HEK293 (cell line): Measurements from ENCODE around the gene SZRD1.

Source experiments
- CTCF ChIA-PET: fragments of 350-600 bp; formaldehyde crosslinking; extraction: SDS; loops from one replicate; lab custom pipeline; 2021; ENCODE audit warnings: antibody characterized with exemption; lab: Yijun Ruan, JAX
- POLR2A ChIA-PET: fragments of 300-600 bp; formaldehyde crosslinking; extraction: SDS; loops from one replicate; lab custom pipeline; 2020; ENCODE audit warnings: antibody characterized with exemption, inconsistent platforms; lab: Yijun Ruan, JAX
- H3K27ac ChIP-seq: fragments of 200-500 bp; sonication (Bioruptor generic); 2 replicates; pipeline ENCODE4 v1.5.1; 2014; ENCODE audit warnings: low read depth, low read length, control low read depth, inconsistent platforms; ENCODE audit errors: extremely low read depth
- H3K36me3 ChIP-seq, 2 experiments: fragments of 200-500 bp in 1 of 2; sonication (Bioruptor generic) in 1 of 2; 1 replicate in 1 of 2; 2 replicates in 1 of 2; pipeline ENCODE4 v1.5.1; 2014 to 2017; ENCODE audit warnings: inconsistent platforms in 2 of 2, low read length in 2 of 2; ENCODE audit not compliant: control insufficient read depth in 2 of 2, insufficient read depth in 1 of 2
- H3K4me1 ChIP-seq: fragments of 200-500 bp; sonication (Bioruptor generic); 2 replicates; pipeline ENCODE4 v1.5.1; 2014; ENCODE audit warnings: mild to moderate bottlenecking, low read length, inconsistent platforms; ENCODE audit not compliant: control insufficient read depth, insufficient read depth
- H3K4me3 ChIP-seq: 2 replicates; pipeline ENCODE4 v1.5.1; 2011; ENCODE audit warnings: low read depth, mild to moderate bottlenecking, control low read depth, low read length, moderate library complexity
- H3K9me3 ChIP-seq: fragments of 200-500 bp; sonication (Bioruptor generic); 2 replicates; pipeline ENCODE4 v1.5.1; 2014; ENCODE audit warnings: low read depth, low read length, inconsistent platforms; ENCODE audit not compliant: control insufficient read depth, insufficient read depth
- ATF2 ChIP-seq: fragments of 450-650 bp; formaldehyde crosslinking; IDR thresholded peaks from 2 replicates; pipeline ENCODE4 v1.5.1; 2016; ENCODE audit warnings: missing biosample characterization, missing genetic modification characterization, low read depth
- INSM2 ChIP-seq: fragments of 450-650 bp; formaldehyde crosslinking; IDR thresholded peaks from 2 replicates; pipeline ENCODE4 v1.5.1; 2016; ENCODE audit warnings: missing biosample characterization, missing genetic modification characterization
- PRDM6 ChIP-seq: fragments of 450-650 bp; formaldehyde crosslinking; IDR thresholded peaks from 2 replicates; pipeline ENCODE4 v1.5.1; 2017; ENCODE audit warnings: missing biosample characterization, missing genetic modification characterization
- SP3 ChIP-seq: fragments of 450-650 bp; formaldehyde crosslinking; IDR thresholded peaks from 2 replicates; pipeline ENCODE4 v1.5.1; 2016; ENCODE audit warnings: missing biosample characterization, missing genetic modification characterization
- YY2 ChIP-seq: fragments of 450-650 bp; formaldehyde crosslinking; IDR thresholded peaks from 2 replicates; pipeline ENCODE4 v1.5.1; 2016; ENCODE audit warnings: missing biosample characterization, missing genetic modification characterization
- ZBTB21 ChIP-seq: fragments of 450-650 bp; formaldehyde crosslinking; IDR thresholded peaks from 2 replicates; pipeline ENCODE4 v1.5.1; 2017; ENCODE audit warnings: missing biosample characterization, missing genetic modification characterization
- ZEB2 ChIP-seq: fragments of 450-650 bp; formaldehyde crosslinking; IDR thresholded peaks from 2 replicates; pipeline ENCODE4 v1.5.1; 2016; ENCODE audit warnings: missing biosample characterization, missing genetic modification characterization
- ZFHX2 ChIP-seq: fragments of 450-650 bp; formaldehyde crosslinking; conservative IDR thresholded peaks from 2 replicates; pipeline ENCODE4 v1.5.1; 2016; ENCODE audit warnings: missing biosample characterization, missing genetic modification characterization
- ZNF24 ChIP-seq: fragments of 450-650 bp; formaldehyde crosslinking; IDR thresholded peaks from 2 replicates; pipeline ENCODE4 v1.5.1; 2016; ENCODE audit warnings: missing biosample characterization, missing genetic modification characterization
- ZNF280D ChIP-seq: fragments of 450-650 bp; formaldehyde crosslinking; IDR thresholded peaks from 2 replicates; pipeline ENCODE4 v1.5.1; 2016; ENCODE audit warnings: missing biosample characterization, missing genetic modification characterization
- ZNF335 ChIP-seq: fragments of 450-650 bp; formaldehyde crosslinking; conservative IDR thresholded peaks from 2 replicates; pipeline ENCODE4 v1.5.1; 2016; ENCODE audit warnings: missing biosample characterization, missing genetic modification characterization
- ZNF350 ChIP-seq: fragments of 450-650 bp; formaldehyde crosslinking; IDR thresholded peaks from 2 replicates; pipeline ENCODE4 v1.5.0; 2017; ENCODE audit warnings: missing biosample characterization, mild to moderate bottlenecking, missing genetic modification characterization
- ZNF561 ChIP-seq: fragments of 450-650 bp; IDR thresholded peaks from 2 replicates; pipeline ENCODE4 v1.5.1; 2018; ENCODE audit warnings: missing biosample characterization, missing genetic modification characterization, borderline replicate concordance
- ZNF600 ChIP-seq: fragments of 450-650 bp; formaldehyde crosslinking; IDR thresholded peaks from 2 replicates; pipeline ENCODE4 v1.5.1; 2016; ENCODE audit warnings: missing biosample characterization, missing genetic modification characterization
- ZNF629 ChIP-seq: fragments of 450-650 bp; formaldehyde crosslinking; IDR thresholded peaks from 2 replicates; pipeline ENCODE4 v1.5.1; 2017; ENCODE audit warnings: missing biosample characterization, missing genetic modification characterization
- ZNF639 ChIP-seq: fragments of 450-650 bp; formaldehyde crosslinking; IDR thresholded peaks from 2 replicates; pipeline ENCODE4 v1.5.1; 2016; ENCODE audit warnings: missing biosample characterization, missing genetic modification characterization
- ZNF664 ChIP-seq: fragments of 450-650 bp; formaldehyde crosslinking; IDR thresholded peaks from 2 replicates; pipeline ENCODE4 v1.5.1; 2016; ENCODE audit warnings: missing biosample characterization, missing genetic modification characterization
- ZNF692 ChIP-seq: fragments of 450-650 bp; formaldehyde crosslinking; IDR thresholded peaks from 2 replicates; pipeline ENCODE4 v1.5.1; 2016; ENCODE audit warnings: missing biosample characterization, missing genetic modification characterization
- ZNF830 ChIP-seq: fragments of 450-650 bp; IDR thresholded peaks from 2 replicates; pipeline ENCODE4 v1.5.0; 2018; ENCODE audit warnings: missing biosample characterization, missing genetic modification characterization, low read depth, mild to moderate bottlenecking, moderate library complexity
- ZSCAN23 ChIP-seq: fragments of 450-650 bp; formaldehyde crosslinking; IDR thresholded peaks from 2 replicates; pipeline ENCODE4 v1.5.1; 2016; ENCODE audit warnings: missing biosample characterization, missing genetic modification characterization
- ZSCAN30 ChIP-seq: fragments of 450-650 bp; IDR thresholded peaks from 2 replicates; pipeline ENCODE4 v1.5.1; 2018; ENCODE audit warnings: missing biosample characterization, mild to moderate bottlenecking, missing genetic modification characterization, moderate library complexity

Gene SZRD1

GRCh38 chr1:16349847-16350406 lies 17.1 kb upstream of the SZRD1 start:
- Histone ChIP-seq H3K9me3 (no peaks in the 10 kb centered on the region), H3K4me1 (peaks cover 16% of the 10 kb centered on the region), H3K27ac (no peak overlapping the region)
- CTCF ChIA-PET: interaction anchor here (0.6 to 2.2 kb wide), 4 partner anchors 13 to 554 kb away, joined by 3 to 7 read pairs (median 4); no protein-coding TSS in a partner anchor
- no peak for TF ChIP-seq ZNF664 (tag by site-specific recombination)
- TF ChIP-seq PRDM6 (tag by site-specific recombination): 0 out of 2 replicates have a peak, but pooled peaks have one; percentile 38
- no peak for TF ChIP-seq ZNF24 (tag by site-specific recombination)
- TF ChIP-seq ZNF692 (tag by site-specific recombination): 0 out of 2 replicates have a peak, but pooled peaks have one; percentile 18
- no peak for TF ChIP-seq INSM2 (tag by site-specific recombination)
- peak; percentile 92 for TF ChIP-seq ATF2 (tag by site-specific recombination)
- no peak for TF ChIP-seq ZNF639 (tag by site-specific recombination)
- TF ChIP-seq ZNF280D (tag by site-specific recombination): no peak
- TF ChIP-seq ZEB2: no peak
- TF ChIP-seq ZSCAN30 (tag by site-specific recombination): no peak
- TF ChIP-seq ZNF830 (tag by site-specific recombination): no peak
- no peak for TF ChIP-seq ZNF350 (tag by site-specific recombination)
- TF ChIP-seq YY2 (tag by site-specific recombination): no peak
- no peak for TF ChIP-seq ZSCAN23
- no peak for TF ChIP-seq ZNF561 (tag by site-specific recombination)
- 0 out of 2 replicates have a peak, but pooled peaks have one; percentile 9 for TF ChIP-seq ZNF335
- TF ChIP-seq ZBTB21 (tag by site-specific recombination): 0 out of 2 replicates have a peak, but pooled peaks have one; percentile 32
- TF ChIP-seq ZFHX2: no peak
- no peak for TF ChIP-seq ZNF600
- no peak for TF ChIP-seq SP3
- peak; percentile 80 for TF ChIP-seq ZNF629 (tag by site-specific recombination)
- TF ChIP-seq, all 188 proteins: peak for 6
- Histone ChIP-seq H3K4me3 (no peak overlapping the region; the same call in 1 of the 2 replicates), H3K36me3 (no peaks in the 10 kb centered on the region)
- POLR2A ChIA-PET: interaction anchor here (0.6 kb wide), 1 partner anchor 62 kb away, joined by 4 read pairs; no protein-coding TSS in a partner anchor
